Umbilical cord (tissue), 2 donors: Measurements from ENCODE around the gene LSAMP. TPM values are rescaled to one million over a fixed set of nuclear protein-coding genes. Genes with fewer than 3 reads are reported as not detected.
A peak's percentile ranks its signal among the peaks of the same experiment; 100 is the strongest.

Experiments used
- DNase-seq: peaks from one replicate; pipeline ENCODE4 v3.0.0-alpha.2; 2015; ENCODE audit warnings: low spot score
- total RNA-seq: library from RNA; depleted of rRNA; stranded (reverse); fragments of >200 nt; gene quantifications from one replicate; pipeline ENCODE4 v1.2.3, GENCODE V29; 2014; ENCODE audit warnings: low replicate concordance; ENCODE audit not compliant: insufficient read depth

The LSAMP gene
- total RNA-seq, 1 donor from 2014 or later, result 20.5 TPM

DNA sequence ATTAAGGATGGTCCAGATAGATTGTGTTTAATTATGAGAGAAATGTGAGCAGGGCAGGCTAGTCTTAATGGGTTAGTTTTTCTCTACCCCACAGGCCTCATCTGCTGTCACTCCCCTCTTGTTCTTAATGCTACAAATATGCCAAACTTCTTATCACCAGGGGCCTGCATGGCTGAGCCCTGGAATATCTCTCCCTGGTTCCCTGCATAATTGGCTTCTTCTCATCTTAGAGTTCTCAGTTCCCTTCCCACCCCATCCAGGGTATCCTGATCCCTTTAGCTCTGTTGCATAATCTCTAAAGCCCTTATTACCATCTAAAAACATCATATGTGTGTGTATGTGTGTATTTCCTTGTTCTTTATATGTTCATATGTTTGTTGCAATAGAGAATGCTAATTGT is 279.6 kb downstream of the LSAMP start:
- DNase-seq, result peak; percentile 54

- DNase-seq, result no peak
Measured at GRCh38 chr3:116165135-116165534, 280.2 kb downstream of the LSAMP start.

GRCh38 chr3:116164039-116164438 is 281.2 kb downstream of the LSAMP start:
- DNase-seq, result no peak

DNA sequence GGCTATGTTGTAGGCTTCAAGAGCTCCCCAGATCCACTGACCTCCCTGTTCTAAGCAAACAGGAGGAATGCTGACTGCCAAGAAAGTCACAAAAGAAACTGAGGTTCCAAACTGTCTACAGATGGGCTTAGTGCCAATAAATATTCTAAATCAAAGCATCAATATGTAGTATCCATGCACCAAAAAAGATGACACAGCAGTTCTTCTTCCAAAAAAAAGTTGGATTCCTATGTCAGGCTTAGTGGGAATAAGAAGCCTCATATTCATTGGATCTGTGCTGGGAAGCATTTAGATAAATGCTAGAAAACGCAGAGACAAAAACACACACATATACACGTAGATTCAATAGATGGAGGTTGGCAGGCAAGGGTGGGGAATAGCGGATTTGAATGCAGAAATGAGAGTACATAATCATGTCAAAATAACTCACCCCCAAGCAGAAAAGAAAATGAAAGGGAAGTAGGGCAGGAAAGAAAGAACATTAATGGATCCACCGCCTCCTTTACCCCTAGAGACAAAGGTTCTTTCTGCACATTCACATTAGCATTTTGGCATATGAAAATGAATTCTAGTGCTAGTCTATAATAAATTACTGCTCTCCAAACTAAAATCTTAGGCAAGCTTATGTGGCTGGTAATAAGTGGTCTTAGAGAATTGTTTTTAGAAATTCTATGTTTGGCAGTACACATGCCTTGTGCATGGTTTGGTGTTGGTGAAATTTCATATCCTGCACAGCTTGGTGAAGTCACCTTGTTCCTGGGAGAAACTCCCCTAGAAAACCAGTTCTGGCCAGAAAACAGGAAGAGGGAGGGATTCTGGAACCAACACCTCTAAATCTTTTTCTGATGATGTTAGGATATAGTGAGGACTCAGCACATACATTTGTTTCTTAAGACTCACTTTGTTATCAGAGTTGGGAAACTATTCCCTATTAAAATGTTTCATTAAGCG is 283.4 kb downstream of the LSAMP start:
- DNase-seq, result no peak

- no peak for DNase-seq
Measured at GRCh38 chr3:116160594-116160993, 284.7 kb downstream of the LSAMP start.

DNA sequence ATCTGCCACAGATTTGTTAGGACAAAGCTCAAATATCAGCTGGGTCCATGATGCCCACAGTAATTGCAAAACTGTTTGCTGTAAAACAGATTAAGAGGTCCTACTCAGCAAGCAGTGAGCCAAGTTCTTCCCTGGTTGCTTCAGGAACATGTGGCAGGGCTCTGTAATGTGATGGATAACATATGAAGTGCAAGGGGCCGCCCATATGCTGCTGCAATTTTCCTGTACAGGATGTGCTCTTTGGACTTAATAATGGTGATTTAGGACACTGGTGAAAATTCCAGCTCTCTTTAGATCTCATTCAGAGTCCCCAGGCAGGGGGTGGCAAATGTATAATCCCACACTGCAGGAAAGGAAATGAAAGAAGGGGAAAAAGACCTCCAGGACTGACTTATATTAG is 289.4 kb downstream of the LSAMP start:
- DNase-seq, result peak; percentile 84

- no peak for DNase-seq
Measured at GRCh38 chr3:116154389-116154788, 290.9 kb downstream of the LSAMP start.

DNA sequence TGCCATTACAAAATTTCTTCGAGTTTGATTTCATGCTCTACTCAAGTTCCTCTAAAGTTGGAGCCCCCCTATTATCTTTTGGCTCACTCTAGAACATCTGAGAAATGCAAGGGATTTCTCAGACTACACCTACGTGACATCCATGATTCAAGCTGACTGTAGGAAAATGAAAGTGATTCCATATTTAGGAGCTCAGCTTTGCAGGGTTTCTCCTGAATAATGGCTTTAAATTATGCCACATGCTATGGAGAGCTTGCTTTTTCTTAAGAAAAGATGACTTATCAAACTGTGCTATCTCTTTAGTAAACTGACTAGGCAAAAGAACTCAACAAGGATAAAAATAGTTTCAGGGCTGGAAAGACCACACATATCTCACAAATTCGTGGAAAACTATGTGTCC is 292.1 kb downstream of the LSAMP start:
- DNase-seq, result peak; percentile 64

GRCh38 chr3:116150655-116151167 is 294.6 kb downstream of the LSAMP start:
- DNase-seq, result no peak

DNA sequence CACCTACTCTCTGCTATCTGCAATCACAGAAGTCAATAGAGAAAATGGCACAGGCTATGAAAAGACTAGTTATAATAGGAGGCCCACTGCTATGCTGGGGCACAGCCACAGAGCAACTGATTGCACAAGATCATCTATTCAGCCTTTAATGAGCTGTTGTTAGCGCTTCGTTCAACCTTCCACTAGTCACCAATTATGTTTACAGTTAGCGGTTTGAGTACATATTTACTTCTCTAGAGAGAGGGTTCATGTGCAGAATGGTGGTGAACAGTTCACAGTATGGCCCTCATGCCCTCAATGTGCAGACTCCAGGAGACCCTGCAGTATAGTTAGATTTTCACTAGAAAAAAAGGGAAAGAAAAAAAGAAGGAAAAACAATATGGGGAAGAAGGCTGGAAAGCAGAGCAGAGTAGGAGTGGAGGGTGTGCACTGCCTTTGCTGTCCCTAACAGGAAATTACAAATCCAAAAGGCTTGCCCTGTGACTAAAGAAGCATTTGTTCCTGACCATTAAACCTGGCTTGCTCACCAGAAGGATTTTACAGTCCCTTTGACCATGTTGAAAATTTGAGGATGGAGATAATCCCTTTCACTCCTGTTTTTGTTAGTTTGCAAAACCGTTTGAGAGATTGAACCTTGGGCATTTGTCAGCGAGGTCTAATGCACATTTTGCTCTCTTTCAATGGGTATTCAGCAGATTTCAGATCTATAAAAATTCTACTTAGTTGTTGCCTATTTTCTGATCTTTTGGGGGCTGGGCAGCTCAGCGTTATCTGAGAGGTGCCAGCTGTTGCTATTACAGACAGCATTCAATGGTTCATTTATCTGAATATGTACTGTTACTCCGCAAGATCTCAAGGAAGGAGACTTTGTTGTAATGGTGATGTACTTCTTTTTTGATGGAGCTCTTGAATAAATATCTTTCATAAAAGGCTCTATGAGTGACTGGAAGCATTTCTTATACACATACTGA is 296.1 kb downstream of the LSAMP start:
- DNase-seq, result no peak

DNA sequence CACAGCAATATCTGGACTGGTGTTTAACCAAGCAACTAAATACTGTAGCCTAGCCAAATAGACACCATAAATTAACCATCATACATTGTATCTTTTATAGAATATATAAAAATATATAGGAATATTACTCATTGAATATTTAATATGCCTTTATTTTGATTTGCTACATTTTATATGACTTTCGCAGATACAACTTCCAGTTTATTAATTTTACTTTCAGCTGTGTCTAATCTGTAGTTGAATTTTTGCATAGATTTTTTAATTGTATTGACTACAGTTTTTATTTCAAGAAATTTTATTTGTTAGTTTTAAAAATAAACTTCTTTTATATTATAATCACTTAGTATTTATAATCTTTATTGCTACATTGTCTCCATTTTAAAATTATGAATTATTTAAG is 299.7 kb downstream of the LSAMP start:
- no peak for DNase-seq

DNA sequence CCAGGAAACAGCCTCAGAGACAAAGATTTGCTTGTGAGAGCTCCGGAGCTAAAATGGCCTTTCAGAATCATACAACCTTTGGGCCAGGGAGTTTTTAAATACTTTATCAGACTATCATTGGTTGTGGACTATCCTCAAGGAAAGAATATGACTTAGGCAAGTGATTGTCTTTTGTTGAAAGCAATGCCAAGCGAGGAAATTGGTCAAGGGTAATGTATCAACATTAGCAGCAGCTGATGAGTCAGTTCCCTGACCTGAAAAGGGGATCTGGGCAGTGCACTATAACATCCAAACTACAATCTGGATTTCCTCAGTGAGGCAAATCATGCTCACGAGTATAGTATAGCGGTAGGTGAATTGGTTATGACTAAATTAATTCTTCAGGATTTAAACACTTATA is 303.6 kb downstream of the LSAMP start:
- DNase-seq, result no peak

DNA sequence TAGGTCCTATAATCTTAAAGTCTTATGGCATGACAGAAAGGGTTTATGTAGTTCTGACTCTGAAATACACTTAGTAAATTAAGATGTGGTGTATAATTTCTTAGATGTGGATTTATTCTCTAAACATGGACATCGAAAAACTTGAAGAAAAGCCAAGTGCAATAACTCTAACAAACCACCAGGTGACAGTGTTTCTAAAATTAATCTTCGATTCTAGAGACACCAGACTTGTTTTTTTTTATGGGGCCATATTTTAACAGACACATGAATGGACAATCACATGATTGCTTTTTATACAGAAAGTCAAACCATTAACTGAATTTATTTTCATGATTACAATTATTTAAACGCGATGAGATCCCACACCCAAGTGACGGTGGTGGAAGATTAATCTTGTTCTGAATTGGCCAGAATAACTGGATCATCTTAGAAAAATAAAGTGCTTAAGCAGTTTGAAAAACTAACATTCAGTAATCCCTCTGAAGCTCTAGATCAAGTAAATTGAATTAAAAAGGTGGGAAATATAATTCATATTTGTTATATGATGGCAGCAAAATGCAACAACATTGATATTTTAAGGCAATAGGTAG is 305.1 kb downstream of the LSAMP start:
- DNase-seq, result no peak

GRCh38 chr3:116139641-116140040 is 305.6 kb downstream of the LSAMP start:
- no peak for DNase-seq

DNA sequence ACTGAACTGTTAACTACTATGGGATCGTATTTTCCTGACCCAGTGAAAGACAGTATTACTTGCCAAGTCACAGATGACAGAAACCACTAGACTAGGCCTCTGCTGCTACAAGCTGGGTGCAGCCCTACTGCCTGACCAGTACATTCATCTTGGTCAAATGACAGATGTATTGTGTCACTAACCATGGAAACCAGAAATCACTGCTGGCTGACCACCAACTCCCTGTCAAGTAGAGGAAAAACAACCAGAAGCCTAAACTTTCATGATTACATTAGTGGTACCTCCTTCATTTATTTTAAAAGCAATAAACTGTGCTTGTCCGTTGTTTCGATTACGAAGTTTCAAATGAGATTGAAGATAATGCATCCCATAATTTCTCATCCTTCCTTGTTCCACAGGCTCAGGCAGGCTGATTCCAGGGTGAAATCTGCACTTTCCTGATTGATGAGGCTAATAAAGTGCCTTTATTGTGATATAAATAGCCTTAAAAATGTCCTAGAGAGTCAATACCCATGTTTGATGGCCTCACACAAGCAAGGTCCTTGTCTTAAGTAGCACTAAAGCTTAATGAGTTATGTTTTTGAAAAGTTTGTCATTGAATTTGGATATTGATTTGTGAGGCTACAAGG is 309.7 kb downstream of the LSAMP start:
- DNase-seq, result peak; percentile 64

DNA sequence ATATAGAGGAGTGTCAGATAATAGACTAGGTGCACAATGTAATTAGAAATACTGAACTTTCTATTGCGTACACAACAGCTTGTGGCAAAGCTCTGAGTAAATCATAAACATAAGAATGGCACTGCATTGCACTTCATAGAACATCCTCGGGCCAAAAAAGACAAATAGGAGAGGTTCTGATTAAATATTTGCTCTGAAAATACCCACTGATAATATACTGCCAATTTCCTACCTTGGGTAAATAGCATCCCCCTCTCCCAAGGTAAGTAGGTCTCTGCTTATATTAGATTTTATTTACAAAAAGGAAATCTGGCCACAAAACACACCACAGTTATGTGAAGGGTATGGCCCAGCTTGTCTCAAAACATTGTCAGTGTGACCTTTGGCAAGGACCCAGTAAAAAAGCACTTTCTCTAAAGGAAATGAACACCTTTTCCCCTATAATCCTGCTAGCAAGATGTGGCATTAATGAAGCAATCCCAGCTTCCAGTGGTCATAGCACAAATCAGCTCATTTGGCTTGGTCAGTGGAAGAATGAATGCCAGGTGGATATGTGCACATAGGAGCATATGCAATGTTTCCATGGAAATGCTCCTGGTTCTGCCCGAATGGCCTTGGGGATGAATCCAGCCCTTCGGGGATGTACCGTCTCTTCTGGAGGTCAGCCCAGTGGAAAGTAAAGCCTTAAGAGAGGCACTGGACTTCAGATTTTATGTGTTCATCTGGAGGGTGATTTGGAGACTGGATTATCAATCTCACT is 315.9 kb downstream of the LSAMP start:
- no peak for DNase-seq

DNA sequence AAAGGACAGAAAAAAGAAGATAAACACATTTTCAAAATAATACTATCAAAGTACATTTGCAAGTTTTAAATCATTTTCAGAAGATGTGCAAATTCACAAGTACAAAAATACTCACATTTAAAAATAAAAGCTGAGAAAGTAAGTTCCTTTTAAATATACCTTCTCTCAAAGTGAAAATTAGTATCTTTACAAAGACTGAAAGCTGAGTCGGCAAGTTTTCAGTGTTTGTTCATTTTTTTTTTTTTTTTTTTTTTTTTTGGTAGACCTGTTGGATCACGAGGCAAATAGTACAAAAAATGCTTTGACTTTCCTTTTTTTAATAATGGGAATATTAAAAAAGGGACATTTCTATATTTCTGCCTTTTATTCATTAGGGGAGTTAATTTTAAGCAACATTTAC is 317.8 kb downstream of the LSAMP start:
- no peak for DNase-seq

DNA sequence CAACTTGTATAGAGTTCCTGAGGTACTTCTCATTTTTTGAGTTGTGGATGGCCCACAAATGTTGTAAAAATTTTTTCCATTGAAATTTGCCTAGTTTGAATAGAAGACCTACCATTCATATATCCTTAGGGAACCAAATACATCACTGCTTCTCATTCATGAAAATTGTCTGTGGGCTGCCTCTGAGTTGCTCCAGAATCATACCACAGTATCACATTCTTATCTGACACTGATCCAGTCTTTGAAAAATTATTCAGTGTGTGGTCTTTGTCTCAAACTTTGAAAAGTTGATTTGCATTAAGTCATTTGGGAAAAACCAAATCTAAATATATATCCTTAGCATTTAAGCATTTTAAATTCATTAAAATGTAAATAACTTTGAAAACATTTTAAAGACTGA is 321.1 kb downstream of the LSAMP start:
- no peak for DNase-seq

DNA sequence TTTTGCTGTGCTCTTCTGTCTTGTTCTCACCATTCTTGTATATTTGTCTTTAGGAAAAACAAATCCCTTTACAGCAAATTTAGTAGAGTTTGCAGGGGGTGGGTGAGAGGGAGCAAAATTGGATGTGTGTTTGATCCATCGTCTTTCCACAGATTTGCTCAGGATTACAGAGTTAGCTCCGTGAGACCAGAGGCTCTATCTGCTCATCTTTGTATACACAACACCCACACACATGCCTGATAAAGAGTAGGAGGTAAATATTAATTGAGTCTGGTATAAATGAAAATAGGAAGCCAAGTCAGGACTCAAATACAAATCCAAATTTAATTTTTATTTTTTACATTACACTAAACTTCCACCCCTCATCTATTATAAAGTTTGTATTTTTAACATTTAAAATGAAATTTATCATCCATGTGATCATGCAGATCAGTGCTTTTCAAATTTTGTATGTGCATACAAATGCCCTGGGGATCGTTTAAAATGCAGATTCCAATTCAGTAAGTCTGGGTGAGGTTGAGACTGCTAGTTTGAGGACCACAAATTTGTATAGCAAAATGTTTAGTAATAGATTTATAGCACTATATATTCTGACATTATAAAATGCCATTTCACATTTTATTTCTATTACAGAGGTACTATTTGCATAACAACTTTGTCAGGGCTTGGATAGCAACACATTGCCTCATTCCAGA is 326.7 kb downstream of the LSAMP start:
- no peak for DNase-seq

- peak; percentile 43 for DNase-seq
Measured at GRCh38 chr3:116114586-116114985, 330.7 kb downstream of the LSAMP start.
